ENCODE measurements around the gene TBC1D4.

Gene TBC1D4

DNA sequence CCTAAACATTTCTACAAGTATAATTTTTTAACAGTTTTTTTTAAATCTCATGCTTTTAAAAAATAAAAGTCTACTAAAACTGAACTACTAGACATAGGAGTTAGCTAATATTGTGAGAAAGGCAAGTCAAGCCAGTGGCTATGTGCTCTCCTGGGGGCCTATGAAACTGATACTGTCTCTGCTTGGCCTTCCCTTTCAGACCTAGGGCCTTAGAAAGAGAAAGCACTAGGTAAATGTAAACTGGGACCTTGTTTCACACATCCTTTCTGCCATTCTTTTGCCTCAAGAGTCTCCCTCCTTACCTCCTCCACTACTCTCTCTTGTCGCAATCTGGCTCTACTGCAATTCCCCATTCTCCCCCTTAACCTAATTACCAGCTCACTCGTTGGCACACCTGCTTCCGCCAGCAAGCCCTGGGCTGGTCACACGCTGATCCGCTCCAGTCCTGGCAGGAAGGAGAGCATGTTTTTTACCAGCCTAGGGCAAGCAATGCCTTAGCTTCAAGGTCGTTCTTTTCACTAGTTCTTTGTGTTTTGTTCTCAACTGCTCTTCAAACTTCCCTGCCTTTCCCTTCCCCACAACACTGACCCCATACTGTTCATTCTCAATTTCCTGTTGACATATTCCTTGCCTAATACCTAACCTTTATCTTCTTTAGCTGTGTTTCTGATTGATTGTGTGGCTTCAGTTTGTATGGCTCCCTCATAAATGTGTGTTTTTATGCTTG, 23.1 kb downstream of the TBC1D4 start:
- H3K9me3 Mint-ChIP-seq: no peaks in the 10 kb centered on the region
- peaks cover 9% of the 10 kb centered on the region for H3K36me3 Mint-ChIP-seq (ENCODE audit: low read depth)
- H3K27me3 Mint-ChIP-seq (ENCODE audit: low read depth): no peaks in the 10 kb centered on the region
- TF ChIP-seq, protein P1, sequence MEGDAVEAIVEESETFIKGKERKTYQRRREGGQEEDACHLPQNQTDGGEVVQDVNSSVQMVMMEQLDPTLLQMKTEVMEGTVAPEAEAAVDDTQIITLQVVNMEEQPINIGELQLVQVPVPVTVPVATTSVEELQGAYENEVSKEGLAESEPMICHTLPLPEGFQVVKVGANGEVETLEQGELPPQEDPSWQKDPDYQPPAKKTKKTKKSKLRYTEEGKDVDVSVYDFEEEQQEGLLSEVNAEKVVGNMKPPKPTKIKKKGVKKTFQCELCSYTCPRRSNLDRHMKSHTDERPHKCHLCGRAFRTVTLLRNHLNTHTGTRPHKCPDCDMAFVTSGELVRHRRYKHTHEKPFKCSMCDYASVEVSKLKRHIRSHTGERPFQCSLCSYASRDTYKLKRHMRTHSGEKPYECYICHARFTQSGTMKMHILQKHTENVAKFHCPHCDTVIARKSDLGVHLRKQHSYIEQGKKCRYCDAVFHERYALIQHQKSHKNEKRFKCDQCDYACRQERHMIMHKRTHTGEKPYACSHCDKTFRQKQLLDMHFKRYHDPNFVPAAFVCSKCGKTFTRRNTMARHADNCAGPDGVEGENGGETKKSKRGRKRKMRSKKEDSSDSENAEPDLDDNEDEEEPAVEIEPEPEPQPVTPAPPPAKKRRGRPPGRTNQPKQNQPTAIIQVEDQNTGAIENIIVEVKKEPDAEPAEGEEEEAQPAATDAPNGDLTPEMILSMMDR (IDR thresholded peaks at IDR 0.05; ENCODE audit: unreplicated experiment in 3 of 3): no peak
- peaks cover 5% of the 10 kb centered on the region for H3K4me1 Mint-ChIP-seq
- no peak overlapping the region for H3K4me3 Mint-ChIP-seq
- H3K27ac Mint-ChIP-seq: peak overlapping the region; percentile 17 to 87 (median 47)

- Mint-ChIP-seq H3K4me1 (peaks cover 5% of the 10 kb centered on the region), H3K27ac (no peak overlapping the region), H3K27me3 (ENCODE audit: low read depth) (no peaks in the 10 kb centered on the region), H3K9me3 (no peaks in the 10 kb centered on the region), H3K36me3 (ENCODE audit: low read depth) (peaks cover 9% of the 10 kb centered on the region), H3K4me3 (no peak overlapping the region)
- TF ChIP-seq, protein P1 (IDR thresholded peaks at IDR 0.05; ENCODE audit: unreplicated experiment in 3 of 3): no peak
Observed at GRCh38 chr13:75455962-75456361, 26.0 kb downstream of the TBC1D4 start.

DNA sequence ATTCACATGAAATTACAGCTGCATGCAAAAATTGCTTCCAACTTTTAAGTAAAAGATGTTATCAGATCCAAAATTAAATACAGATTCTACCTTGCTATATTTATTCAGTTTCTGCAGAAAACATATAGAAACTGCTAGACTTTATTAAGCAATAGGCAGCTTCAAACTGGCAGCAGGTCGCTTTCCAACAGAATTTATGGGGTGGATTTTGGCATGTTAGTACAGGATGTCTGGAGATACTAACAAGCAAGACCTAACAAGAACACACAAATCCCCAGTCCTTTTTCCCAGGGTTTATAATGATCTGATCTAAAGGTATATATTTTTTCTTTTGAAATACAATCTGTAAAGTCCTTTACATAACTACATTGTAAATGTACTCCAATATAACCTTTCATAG, 27.5 kb downstream of the TBC1D4 start:
- peak overlapping the region in 1 of 3 experiments; percentile 16 for H3K27ac Mint-ChIP-seq
- H3K4me1 Mint-ChIP-seq: peaks cover 5% of the 10 kb centered on the region
- TF ChIP-seq, protein P1 (IDR thresholded peaks at IDR 0.05; ENCODE audit: unreplicated experiment in 3 of 3): no peak
- no peak overlapping the region for H3K4me3 Mint-ChIP-seq
- H3K27me3 Mint-ChIP-seq (ENCODE audit: low read depth): no peaks in the 10 kb centered on the region
- no peaks in the 10 kb centered on the region for H3K9me3 Mint-ChIP-seq
- H3K36me3 Mint-ChIP-seq (ENCODE audit: low read depth): peaks cover 6% of the 10 kb centered on the region

DNA sequence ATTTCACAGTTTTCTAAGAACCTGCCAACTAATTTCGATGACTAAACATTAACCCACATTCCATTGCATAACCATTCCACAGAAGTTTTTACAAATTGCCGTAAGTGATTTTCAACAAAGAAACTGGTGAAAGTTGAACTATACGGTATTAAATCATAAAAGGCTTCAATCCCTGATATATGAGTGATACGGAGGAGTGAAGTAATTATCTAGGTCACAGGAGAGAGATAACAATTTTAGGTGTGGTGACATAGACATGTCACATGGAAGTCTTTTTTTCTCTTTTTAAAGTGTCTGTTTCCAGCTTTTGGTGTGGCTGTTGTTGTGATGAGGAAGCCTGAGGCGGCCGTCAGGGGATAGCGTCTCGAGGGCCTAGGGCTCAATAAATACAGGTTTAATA, 29.4 kb downstream of the TBC1D4 start:
- peaks cover 5% of the 10 kb centered on the region for H3K4me1 Mint-ChIP-seq
- H3K27me3 Mint-ChIP-seq (ENCODE audit: low read depth): no peaks in the 10 kb centered on the region
- H3K36me3 Mint-ChIP-seq (ENCODE audit: low read depth): peaks cover 3% of the 10 kb centered on the region
- TF ChIP-seq, protein P1 (IDR thresholded peaks at IDR 0.05; ENCODE audit: unreplicated experiment in 3 of 3): no peak
- peak overlapping the region; percentile 61 to 79 (median 62) for H3K27ac Mint-ChIP-seq
- no peaks in the 10 kb centered on the region for H3K9me3 Mint-ChIP-seq
- peak overlapping the region in 1 of 3 experiments; percentile 35 for H3K4me3 Mint-ChIP-seq

GRCh38 chr13:75447493-75447892, 34.5 kb downstream of the TBC1D4 start:
- Mint-ChIP-seq H3K9me3 (peaks cover 4% of the 10 kb centered on the region), H3K36me3 (ENCODE audit: low read depth) (no peaks in the 10 kb centered on the region), H3K4me1 (peaks cover 38% of the 10 kb centered on the region), H3K4me3 (no peak overlapping the region), H3K27ac (no peak overlapping the region), H3K27me3 (ENCODE audit: low read depth) (no peaks in the 10 kb centered on the region)
- TF ChIP-seq, protein P1 (IDR thresholded peaks at IDR 0.05; ENCODE audit: unreplicated experiment in 3 of 3): no peak

- TF ChIP-seq, protein P1 (IDR thresholded peaks at IDR 0.05; ENCODE audit: unreplicated experiment in 3 of 3): no peak
- Mint-ChIP-seq H3K4me1 (peaks cover 38% of the 10 kb centered on the region), H3K27ac (peak overlapping the region in 2 of 3 experiments; percentile 11 to 82), H3K4me3 (peak overlapping the region in 1 of 3 experiments; percentile 18), H3K27me3 (ENCODE audit: low read depth) (no peaks in the 10 kb centered on the region), H3K9me3 (peaks cover 4% of the 10 kb centered on the region), H3K36me3 (ENCODE audit: low read depth) (no peaks in the 10 kb centered on the region)
Observed at GRCh38 chr13:75446874-75447273, 35.1 kb downstream of the TBC1D4 start.

Data from nephron (organoid).